ENCODE data around the gene EIF4A3.

Gene EIF4A3

GRCh38 chr17:80130992-80131391, 15.9 kb downstream of the EIF4A3 start:
- no peak for DNase-seq

GRCh38 chr17:80129006-80129565, 17.8 kb downstream of the EIF4A3 start:
- no peak for DNase-seq

- no peak for DNase-seq
Observed at GRCh38 chr17:80126449-80126715, 20.5 kb downstream of the EIF4A3 start.

- no peak for DNase-seq
Observed at GRCh38 chr17:80125656-80126448, 21.1 kb downstream of the EIF4A3 start.

GRCh38 chr17:80124351-80124981, 22.5 kb downstream of the EIF4A3 start:
- no peak for DNase-seq

- no peak for DNase-seq
Observed at GRCh38 chr17:80123791-80124190, 23.1 kb downstream of the EIF4A3 start.

- DNase-seq = no peak
Observed at GRCh38 chr17:80122926-80123505, 23.9 kb downstream of the EIF4A3 start.

- DNase-seq = no peak
Observed at GRCh38 chr17:80122026-80122575, 24.8 kb downstream of the EIF4A3 start.

GRCh38 chr17:80119839-80120238, 27.1 kb downstream of the EIF4A3 start:
- no peak for DNase-seq

GRCh38 chr17:80119271-80119791, 27.6 kb downstream of the EIF4A3 start:
- DNase-seq = no peak

- no peak for DNase-seq
Observed at GRCh38 chr17:80118601-80119270, 28.2 kb downstream of the EIF4A3 start.

GRCh38 chr17:80117491-80118401, 29.2 kb downstream of the EIF4A3 start:
- no peak for DNase-seq

- DNase-seq = no peak
Observed at GRCh38 chr17:80116921-80117380, 30.0 kb downstream of the EIF4A3 start.

- no peak for DNase-seq
Observed at GRCh38 chr17:80116276-80116920, 30.5 kb downstream of the EIF4A3 start.

- no peak for DNase-seq
Observed at GRCh38 chr17:80115159-80115558, 31.8 kb downstream of the EIF4A3 start.

- DNase-seq = no peak
Observed at GRCh38 chr17:80114758-80115157, 32.2 kb downstream of the EIF4A3 start.

GRCh38 chr17:80113033-80113484, 33.9 kb downstream of the EIF4A3 start:
- no peak for DNase-seq

- no peak for DNase-seq
Observed at GRCh38 chr17:80112471-80113032, 34.4 kb downstream of the EIF4A3 start.

- DNase-seq = no peak
Observed at GRCh38 chr17:80111702-80112470, 35.0 kb downstream of the EIF4A3 start.

Measured in activated CD8-positive, alpha-beta memory T cell treated with anti-CD3 and anti-CD28 coated beads, Interleukin-2, amount 50 U/mL, for 4 hours (primary cell).